HG02588 (cell line): ENCODE data around the gene CDC123.
"Not testable (repeated sequence)": the region's sequence is repeated elsewhere in the genome, so short reads cannot be mapped to it uniquely, and the experiment has no call there.

ENCODE experiments used
- ATAC-seq: cut with Tn5 transposase; IDR thresholded peaks from one replicate; pipeline ENCODE4 v1.9.1; 2021; ENCODE audit warnings: mild to moderate bottlenecking, moderate library complexity; ENCODE audit not compliant: unreplicated experiment

CDC123 gene

DNA sequence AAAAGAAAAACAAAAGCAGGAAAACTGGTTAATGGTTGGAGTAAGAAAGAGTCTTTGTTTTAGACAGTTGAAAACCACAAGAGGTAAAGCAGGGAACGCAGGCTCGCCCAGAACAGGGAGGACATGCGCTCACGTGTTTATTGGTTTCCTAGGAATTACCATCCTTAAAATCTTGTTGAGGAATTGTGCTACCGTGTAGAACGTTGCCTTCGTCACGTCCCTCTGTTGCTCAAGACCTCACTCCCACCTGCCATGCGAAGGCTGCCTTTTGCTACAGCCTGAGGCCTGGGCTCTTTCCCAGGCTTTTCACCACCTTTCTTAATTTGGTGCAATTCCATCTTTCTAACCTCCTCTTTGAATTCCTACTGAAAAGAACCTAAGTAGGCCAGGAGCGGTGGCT, 91.8 kb downstream of the CDC123 start:
- ATAC-seq, result no peak

DNA sequence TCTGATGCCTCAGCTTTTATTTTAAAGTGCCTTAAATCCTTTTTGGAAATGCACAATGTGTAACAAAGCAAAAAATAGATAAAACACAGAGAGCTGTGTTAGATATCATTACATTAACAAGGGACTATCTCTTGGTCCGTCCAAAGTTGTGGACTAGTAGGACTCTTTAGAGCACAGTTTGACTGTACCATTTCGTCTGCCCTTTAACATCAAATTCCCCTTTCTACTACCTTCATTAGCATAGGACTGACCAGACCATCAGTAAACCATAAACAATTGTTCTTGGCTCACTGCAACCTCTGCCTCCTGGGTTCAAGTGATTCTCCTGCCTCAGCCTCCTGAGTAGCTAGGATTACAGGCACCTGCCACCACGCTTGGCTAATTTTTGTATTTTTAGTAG, 101.8 kb downstream of the CDC123 start:
- not testable (repeated sequence) for ATAC-seq

DNA sequence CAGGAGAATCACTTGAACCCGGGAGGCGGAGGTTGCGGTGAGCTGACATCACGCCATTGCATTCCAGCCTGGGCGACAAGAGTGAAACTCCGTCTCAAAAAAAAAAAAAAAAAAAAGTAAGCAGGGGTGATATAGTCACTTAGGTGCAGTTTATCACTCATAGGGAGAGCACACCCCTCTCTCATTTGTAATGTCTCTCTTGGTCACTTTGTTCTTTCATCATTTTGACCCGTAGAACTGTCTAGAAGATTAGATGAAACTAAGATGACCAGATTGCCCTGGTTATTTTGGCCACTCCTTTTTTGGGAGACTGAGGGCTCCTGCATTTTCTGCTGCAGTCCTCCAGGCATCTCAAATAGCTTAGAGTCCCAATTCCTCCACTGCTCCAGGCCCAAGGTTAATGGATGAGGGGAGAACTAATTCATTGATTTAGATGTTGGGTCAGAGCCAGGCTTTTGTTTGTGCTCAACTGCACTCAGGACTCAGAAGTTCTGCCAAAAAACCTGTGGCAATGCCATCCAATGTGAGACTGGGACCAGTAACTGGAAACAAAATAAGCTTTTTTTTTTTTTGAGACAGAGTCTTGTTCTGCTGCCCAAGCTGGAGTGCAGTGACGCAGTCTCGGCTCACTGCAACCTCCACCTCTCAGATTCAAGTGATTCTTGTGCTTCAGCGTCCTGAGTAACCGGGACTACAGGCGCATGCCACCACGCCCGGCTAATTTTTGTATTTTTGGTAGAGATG, 103.4 kb downstream of the CDC123 start:
- no peak for ATAC-seq
